Measurements from ENCODE around the gene B4GALT4. TPM values are rescaled to one million over a fixed set of nuclear protein-coding genes. Genes with fewer than 3 reads are reported as not detected.

B4GALT4 gene
- total RNA-seq, 4 donors from 2014 or later: 15.6 to 23.9 (median 17.5) TPM

- Histone ChIP-seq H3K27me3 (no peaks in the 10 kb centered on the region), H3K4me1 (peaks cover 0 to 6% (median 0%) of the 10 kb centered on the region in 3 donors), H3K4me3 (no peak overlapping the region), H3K27ac (no peak overlapping the region), H3K9me3 (no peaks in the 10 kb centered on the region), H3K36me3 (peaks cover 0 to 88% of the 10 kb centered on the region in 2 donors)
- TF ChIP-seq POLR2AphosphoS5 (IDR thresholded peaks at IDR 0.05): no peak
- no peak for TF ChIP-seq EP300 (IDR thresholded peaks at IDR 0.05)
- TF ChIP-seq CTCF (IDR thresholded peaks at IDR 0.05): no peak
- no peak for TF ChIP-seq POLR2A (IDR thresholded peaks at IDR 0.05)
- no peak for ATAC-seq
These were observed 9.9 kb downstream of the B4GALT4 start for GRCh38 chr3:119230745-119231144.

GRCh38 chr3:119230071-119230470 lies 10.6 kb downstream of the B4GALT4 start:
- no peak overlapping the region for H3K4me3 ChIP-seq
- H3K36me3 ChIP-seq: peaks cover 0 to 88% of the 10 kb centered on the region in 2 donors
- H3K4me1 ChIP-seq: peaks cover 0 to 3% (median 0%) of the 10 kb centered on the region in 3 donors
- no peaks in the 10 kb centered on the region for H3K27me3 ChIP-seq
- H3K9me3 ChIP-seq: no peaks in the 10 kb centered on the region
- ATAC-seq: no peak
- 80 to 93% methylated on average over 7 of the region's 7 CpGs for WGBS, 2 donors (ENCODE audit: low coverage in 1 of 2)
- TF ChIP-seq POLR2AphosphoS5 (IDR thresholded peaks at IDR 0.05): no peak
- TF ChIP-seq POLR2A (IDR thresholded peaks at IDR 0.05): no peak
- no peak for TF ChIP-seq CTCF (IDR thresholded peaks at IDR 0.05)
- TF ChIP-seq EP300 (IDR thresholded peaks at IDR 0.05): no peak
- no peak overlapping the region for H3K27ac ChIP-seq

- Histone ChIP-seq H3K36me3 (peaks cover 0 to 87% of the 10 kb centered on the region in 2 donors), H3K9me3 (no peaks in the 10 kb centered on the region), H3K27ac (no peak overlapping the region), H3K27me3 (no peaks in the 10 kb centered on the region), H3K4me3 (no peak overlapping the region), H3K4me1 (no peaks in the 10 kb centered on the region)
- 85% methylated on average over 6 to 7 of the region's 7 CpGs for WGBS, 2 donors (ENCODE audit: low coverage in 1 of 2)
- TF ChIP-seq POLR2AphosphoS5 (IDR thresholded peaks at IDR 0.05): no peak
- TF ChIP-seq EP300 (IDR thresholded peaks at IDR 0.05): no peak
- TF ChIP-seq CTCF (IDR thresholded peaks at IDR 0.05): no peak
- TF ChIP-seq POLR2A (IDR thresholded peaks at IDR 0.05): no peak
- ATAC-seq: no peak
These were observed 11.5 kb downstream of the B4GALT4 start for GRCh38 chr3:119229190-119229589.

- no peaks in the 10 kb centered on the region for H3K9me3 ChIP-seq
- no peaks in the 10 kb centered on the region for H3K4me1 ChIP-seq
- H3K4me3 ChIP-seq: no peak overlapping the region
- no peaks in the 10 kb centered on the region for H3K27me3 ChIP-seq
- WGBS, 2 donors (ENCODE audit: low coverage in 1 of 2): 80 to 82% methylated on average over 1 to 2 of the region's 2 CpGs
- no peak for ATAC-seq
- no peak for TF ChIP-seq POLR2A (IDR thresholded peaks at IDR 0.05)
- no peak for TF ChIP-seq EP300 (IDR thresholded peaks at IDR 0.05)
- no peak for TF ChIP-seq CTCF (IDR thresholded peaks at IDR 0.05)
- TF ChIP-seq POLR2AphosphoS5 (IDR thresholded peaks at IDR 0.05): no peak
- peaks cover 0 to 88% of the 10 kb centered on the region in 2 donors for H3K36me3 ChIP-seq
- H3K27ac ChIP-seq: no peak overlapping the region
These were observed 12.1 kb downstream of the B4GALT4 start for GRCh38 chr3:119228373-119229145.

Data from gastroesophageal sphincter (tissue), 4 donors.